Activated CD4-positive, alpha-beta T cell treated with anti-CD3 and anti-CD28 coated beads for 1 hour (primary cell): Measurements from ENCODE around the gene RAB35.
"Not testable (repeated sequence)": the region's sequence is repeated elsewhere in the genome, so short reads cannot be mapped to it uniquely, and the experiment has no call there.

Source experiments
- DNase-seq: peaks from one replicate; pipeline ENCODE4 v3.0.0-alpha.2; 2020

RAB35 gene

GRCh38 chr12:120054293-120054692, 62.3 kb downstream of the RAB35 start:
- no peak for DNase-seq

GRCh38 chr12:120051535-120051934, 65.0 kb downstream of the RAB35 start:
- no peak for DNase-seq

GRCh38 chr12:120049426-120049825, 67.1 kb downstream of the RAB35 start:
- DNase-seq, result no peak

GRCh38 chr12:120048263-120048662, 68.3 kb downstream of the RAB35 start:
- no peak for DNase-seq

GRCh38 chr12:120047072-120047471, 69.5 kb downstream of the RAB35 start:
- DNase-seq, result no peak

GRCh38 chr12:120045367-120045766, 71.2 kb downstream of the RAB35 start:
- DNase-seq, result not testable (repeated sequence)
